Embryonic facial prominence (tissue), 1 donor: ENCODE data around the gene GPN2.
A peak's percentile ranks its signal among the peaks of the same experiment; 100 is the strongest.

Experiments
- DNase-seq: peaks from one replicate; pipeline ENCODE4 v3.0.0-alpha.2; 2016; ENCODE audit errors: extremely low spot score

The GPN2 gene

DNA sequence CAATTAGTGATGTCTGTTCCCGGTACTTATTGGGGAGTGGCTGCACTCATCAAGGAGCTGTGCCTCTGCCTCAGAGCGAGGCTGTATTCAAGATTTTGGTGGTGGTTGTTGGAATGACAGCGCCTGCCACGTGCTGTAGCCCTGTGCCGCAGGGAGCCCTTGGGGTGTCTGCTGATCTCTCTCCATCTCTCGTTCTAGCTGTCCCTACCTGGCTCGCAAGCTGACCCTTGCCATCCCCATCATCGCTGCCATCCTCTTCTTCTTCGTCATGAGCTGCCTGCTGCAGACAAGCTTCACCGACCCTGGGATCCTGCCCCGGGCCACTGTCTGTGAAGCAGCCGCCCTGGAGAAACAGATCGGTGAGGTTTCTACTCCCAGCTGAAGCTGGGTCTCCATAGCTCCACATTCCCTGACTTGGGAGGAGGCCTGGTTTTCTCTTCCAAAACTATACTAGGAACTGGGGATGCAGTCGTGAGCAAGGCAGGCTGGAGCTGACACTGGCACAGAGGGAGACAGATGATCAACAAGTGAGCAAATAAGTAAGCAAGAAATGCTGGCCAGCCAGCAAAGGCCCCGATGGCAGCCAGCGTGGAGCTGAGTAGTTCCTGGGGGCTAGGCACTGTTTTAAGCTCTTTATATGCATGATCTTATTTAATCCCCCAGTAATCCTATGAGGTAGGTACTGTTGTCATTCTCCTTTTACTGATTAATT is 57.7 kb downstream of the GPN2 start:
- DNase-seq: no peak

DNA sequence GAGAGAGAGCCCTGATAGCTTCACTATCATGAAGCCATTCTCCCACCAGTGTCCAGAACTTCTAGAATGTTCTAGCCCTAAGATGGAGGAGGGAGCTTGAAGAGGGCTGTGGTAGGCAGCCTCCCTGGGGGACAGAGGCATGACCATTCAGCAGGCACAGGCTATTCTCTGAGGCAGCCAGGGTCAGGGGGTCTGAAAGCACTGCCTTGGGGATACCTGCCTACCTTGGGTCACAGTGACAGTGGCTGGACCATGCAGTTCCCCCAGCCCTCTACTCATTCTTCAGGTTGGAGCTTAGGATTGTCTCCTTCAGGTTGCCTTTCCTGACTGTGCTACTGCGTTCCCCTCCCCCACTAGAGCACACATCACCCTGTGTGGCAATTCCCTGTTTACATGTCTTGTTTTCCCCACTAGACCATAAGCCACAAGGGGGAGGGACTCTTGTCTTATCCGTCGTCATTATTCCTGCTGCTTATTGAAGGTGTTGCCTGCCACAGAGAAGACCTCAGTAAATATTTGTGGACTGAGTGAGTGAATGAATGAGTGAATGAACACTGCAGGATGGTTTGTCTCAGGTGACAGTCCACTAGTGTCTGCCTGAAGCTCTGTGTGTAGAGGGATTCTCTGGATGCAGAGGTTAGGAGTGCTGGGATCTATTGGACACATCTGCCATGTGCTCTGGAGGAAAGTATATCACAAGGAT is 58.4 kb downstream of the GPN2 start:
- DNase-seq: no peak

- no peak for DNase-seq
Observed at GRCh38 chr1:26831059-26831458, 59.0 kb downstream of the GPN2 start.

- no peak for DNase-seq
Observed at GRCh38 chr1:26829184-26829911, 60.7 kb downstream of the GPN2 start.

DNA sequence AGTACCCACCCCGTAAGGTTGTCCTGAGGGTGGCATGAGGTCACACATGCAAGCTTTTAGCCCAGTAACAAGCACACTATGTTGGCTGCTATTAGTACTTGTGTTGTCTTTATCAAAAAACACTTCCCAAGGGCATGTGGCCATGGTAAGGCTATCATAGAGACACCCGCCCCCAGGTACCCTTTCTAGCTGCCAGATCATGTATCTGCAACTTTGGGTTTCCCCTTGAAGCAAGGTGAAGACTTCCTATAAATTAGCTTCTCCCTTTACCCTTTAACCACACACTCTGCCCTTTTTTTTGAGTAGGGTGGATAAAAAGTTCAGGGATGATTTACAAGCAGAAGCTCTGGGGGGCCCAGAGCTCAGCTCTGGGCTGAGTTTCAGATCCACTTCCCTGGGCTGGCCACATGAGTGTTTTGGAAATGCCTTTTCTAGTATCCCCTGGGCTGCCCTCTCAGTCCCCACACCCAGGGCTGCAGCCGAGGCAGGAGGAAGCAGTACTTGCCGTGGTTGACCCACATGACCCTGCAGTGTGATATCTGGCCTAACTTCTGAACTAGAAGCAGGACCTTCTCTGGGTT is 61.6 kb downstream of the GPN2 start:
- DNase-seq: no peak

DNA sequence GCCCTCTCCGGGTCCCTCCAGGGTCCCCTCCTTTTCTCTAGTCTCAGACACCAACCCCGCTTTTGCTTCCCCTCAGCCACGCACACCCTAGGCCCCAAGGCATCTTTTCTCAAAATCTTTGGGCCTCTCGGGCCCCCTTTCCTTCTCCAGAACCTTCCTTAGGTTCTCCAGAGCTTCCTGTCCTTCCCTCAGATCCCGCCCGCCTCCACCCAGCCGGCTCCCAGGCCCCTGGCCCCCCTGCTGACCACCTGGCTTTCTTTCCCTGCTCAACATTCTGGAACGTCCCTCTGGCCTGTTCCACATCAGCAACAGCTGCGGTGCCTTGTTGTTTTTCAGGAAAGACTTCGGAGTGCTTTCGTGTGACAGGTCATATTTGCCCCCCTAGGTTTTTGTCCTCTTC is 62.4 kb downstream of the GPN2 start:
- no peak for DNase-seq

DNA sequence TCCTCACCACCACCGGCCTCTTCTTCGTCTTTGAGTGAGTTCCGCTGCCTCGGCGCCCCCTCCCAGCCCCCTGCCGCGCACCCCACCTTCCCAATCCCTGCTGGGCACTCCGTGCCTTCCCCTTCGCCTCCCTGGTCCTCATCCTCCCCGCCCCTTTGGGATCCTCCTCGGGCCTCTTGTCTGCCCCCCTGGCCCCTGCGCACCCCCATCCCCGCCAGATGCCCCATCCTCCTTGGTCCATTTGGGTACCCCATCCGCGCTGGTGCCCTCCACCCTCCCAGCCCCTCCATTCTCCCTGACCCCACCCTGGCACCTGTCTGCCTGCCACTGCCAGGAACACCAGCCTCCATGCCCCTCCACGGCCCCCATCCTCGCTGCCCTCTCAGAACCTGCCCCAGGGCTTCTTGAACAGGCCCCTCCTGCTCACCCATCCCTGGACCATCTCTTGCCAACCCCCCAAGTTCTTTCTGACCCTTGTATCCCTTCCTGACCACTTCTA is 62.9 kb downstream of the GPN2 start:
- no peak for DNase-seq

- peak; percentile 15 for DNase-seq
Observed at GRCh38 chr1:26826261-26827105, 63.6 kb downstream of the GPN2 start, which contains the start of gene ZDHHC18. Gene ZDHHC18 (plus strand): TSS chr1:26826688. CDS start chr1:26826805, 117 bp downstream.
